GM21390 (cell line): ENCODE data around the gene GLTPD2.

ENCODE experiments used
- ATAC-seq: cut with Tn5 transposase; IDR thresholded peaks from one replicate; pipeline ENCODE4 v1.9.1; 2021; ENCODE audit not compliant: unreplicated experiment

The GLTPD2 gene

GRCh38 chr17:4788807-4789700 lies at the start of gene GLTPD2:
TSS of gene GLTPD2 (plus strand) at chr17:4788964. CDS start at chr17:4789012, 48 bp downstream.
- peak; percentile 11 for ATAC-seq

GRCh38 chr17:4739122-4740024 lies 49.4 kb upstream of the GLTPD2 start, which contains the start of the genes CXCL16 and ZMYND15:
TSS of gene CXCL16 (minus strand) at chr17:4739928. CDS start at chr17:4739339, 589 bp downstream.
TSS of gene ZMYND15 (plus strand) at chr17:4739833. CDS start at chr17:4740549, 716 bp downstream.
- ATAC-seq, result peak; percentile 57

GRCh38 chr17:4740025-4740351 lies 48.8 kb upstream of the GLTPD2 start:
- no peak for ATAC-seq

- ATAC-seq, result no peak
Measured at GRCh38 chr17:4740584-4740983, 48.2 kb upstream of the GLTPD2 start.

GRCh38 chr17:4741544-4741943 lies 47.2 kb upstream of the GLTPD2 start:
- no peak for ATAC-seq

GRCh38 chr17:4742133-4742532 lies 46.6 kb upstream of the GLTPD2 start:
- ATAC-seq, result no peak

GRCh38 chr17:4742629-4743028 lies 46.1 kb upstream of the GLTPD2 start:
- no peak for ATAC-seq

GRCh38 chr17:4743216-4743615 lies 45.5 kb upstream of the GLTPD2 start:
- ATAC-seq, result no peak

- ATAC-seq, result no peak
Measured at GRCh38 chr17:4743898-4744297, 44.9 kb upstream of the GLTPD2 start.

- no peak for ATAC-seq
Measured at GRCh38 chr17:4744999-4745969, 43.5 kb upstream of the GLTPD2 start.

GRCh38 chr17:4747847-4748246 lies 40.9 kb upstream of the GLTPD2 start:
- no peak for ATAC-seq

GRCh38 chr17:4748686-4749085 lies 40.1 kb upstream of the GLTPD2 start:
- ATAC-seq, result no peak

GRCh38 chr17:4750606-4751005 lies 38.2 kb upstream of the GLTPD2 start:
- no peak for ATAC-seq

GRCh38 chr17:4751932-4752331 lies 36.8 kb upstream of the GLTPD2 start:
- no peak for ATAC-seq

GRCh38 chr17:4753392-4753791 lies 35.4 kb upstream of the GLTPD2 start:
- no peak for ATAC-seq

GRCh38 chr17:4759776-4760236 lies 29.0 kb upstream of the GLTPD2 start:
- ATAC-seq, result no peak

- no peak for ATAC-seq
Measured at GRCh38 chr17:4764595-4764994, 24.2 kb upstream of the GLTPD2 start.

GRCh38 chr17:4766201-4766600 lies 22.6 kb upstream of the GLTPD2 start:
- no peak for ATAC-seq

GRCh38 chr17:4766723-4767122 lies 22.0 kb upstream of the GLTPD2 start:
- no peak for ATAC-seq

- ATAC-seq, result no peak
Measured at GRCh38 chr17:4768298-4768697, 20.5 kb upstream of the GLTPD2 start.
